HG02852 (cell line): ENCODE measurements around the gene CALML4.
A peak's percentile ranks its signal among the peaks of the same experiment; 100 is the strongest.
"Not testable (repeated sequence)": the region's sequence is repeated elsewhere in the genome, so short reads cannot be mapped to it uniquely, and the experiment has no call there.

Source experiments
- ATAC-seq: cut with Tn5 transposase; IDR thresholded peaks from one replicate; pipeline ENCODE4 v1.9.1; 2021; ENCODE audit warnings: mild to moderate bottlenecking, moderate library complexity; ENCODE audit not compliant: unreplicated experiment

The CALML4 gene, protein sequence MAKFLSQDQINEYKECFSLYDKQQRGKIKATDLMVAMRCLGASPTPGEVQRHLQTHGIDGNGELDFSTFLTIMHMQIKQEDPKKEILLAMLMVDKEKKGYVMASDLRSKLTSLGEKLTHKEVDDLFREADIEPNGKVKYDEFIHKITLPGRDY

DNA sequence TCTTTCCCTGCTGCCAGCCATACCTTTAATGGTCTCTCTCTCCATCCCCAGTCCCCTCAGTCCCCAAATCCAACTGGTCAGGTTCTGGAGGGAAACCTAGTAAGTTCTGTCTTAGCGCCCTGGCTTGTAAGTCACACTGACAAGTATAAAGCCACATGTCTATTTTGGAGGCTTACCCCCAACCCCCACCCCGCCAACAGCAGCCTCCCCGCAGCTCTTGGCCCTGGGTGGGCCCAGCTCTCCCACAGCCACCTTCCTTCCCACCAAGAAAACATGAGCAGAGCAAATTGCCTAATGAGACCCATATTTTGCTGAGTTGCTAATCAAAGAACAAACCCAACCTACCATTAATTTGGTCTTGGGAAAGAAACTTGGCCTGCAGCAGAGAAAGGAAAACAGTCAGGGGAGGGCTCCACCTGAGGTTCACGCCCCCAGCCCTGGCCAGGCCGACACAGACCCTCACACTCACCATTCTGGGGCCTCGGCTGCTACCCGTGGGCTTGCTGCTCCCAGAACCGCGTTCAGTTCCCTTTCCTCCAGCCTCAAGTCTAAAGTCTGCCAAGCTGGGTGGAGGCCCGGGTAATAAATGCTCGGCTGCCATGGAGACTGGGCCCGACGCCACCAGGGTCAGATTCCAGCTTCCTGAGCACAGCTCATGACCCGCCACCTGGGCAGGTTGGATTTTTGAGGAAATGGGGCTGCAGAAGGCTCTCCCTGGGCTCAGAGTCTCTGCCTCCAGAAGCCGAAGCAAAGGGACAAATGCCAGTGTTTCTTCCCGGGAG, at the start of gene CALML4:
Gene CALML4 (minus strand): TSS at position 557 of the 782 bp plus-strand sequence. CDS start 85 bp downstream, at position 472.
- ATAC-seq: no peak

DNA sequence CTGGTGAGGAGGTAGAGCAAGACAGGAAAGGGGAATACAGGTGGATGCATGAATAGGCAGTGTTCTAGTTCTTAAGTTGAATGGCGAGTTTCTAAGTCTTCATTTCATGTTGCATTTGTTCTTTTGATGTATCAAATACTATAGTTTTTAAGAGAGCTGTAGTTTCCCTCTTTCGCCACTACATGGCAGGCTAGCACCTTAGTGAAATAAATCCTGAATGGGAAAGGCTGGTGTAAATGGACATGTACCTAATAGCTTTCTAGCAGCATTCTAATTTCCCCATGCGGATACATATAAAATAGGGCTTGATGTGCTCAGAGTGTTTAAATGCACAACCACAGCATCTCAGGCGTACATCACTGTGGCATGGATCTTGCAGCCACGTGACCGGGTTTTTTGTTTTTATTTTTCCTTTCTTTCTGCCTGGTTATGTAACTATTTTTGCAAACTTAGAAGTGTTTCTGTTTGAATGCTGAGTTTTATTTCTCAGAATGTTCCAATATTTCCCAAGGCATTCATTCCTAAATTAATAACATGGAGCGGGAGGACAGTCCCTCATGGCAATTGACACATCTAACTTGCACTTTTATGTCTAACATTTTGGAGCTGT, 47.9 kb upstream of the CALML4 start:
- ATAC-seq: no peak

DNA sequence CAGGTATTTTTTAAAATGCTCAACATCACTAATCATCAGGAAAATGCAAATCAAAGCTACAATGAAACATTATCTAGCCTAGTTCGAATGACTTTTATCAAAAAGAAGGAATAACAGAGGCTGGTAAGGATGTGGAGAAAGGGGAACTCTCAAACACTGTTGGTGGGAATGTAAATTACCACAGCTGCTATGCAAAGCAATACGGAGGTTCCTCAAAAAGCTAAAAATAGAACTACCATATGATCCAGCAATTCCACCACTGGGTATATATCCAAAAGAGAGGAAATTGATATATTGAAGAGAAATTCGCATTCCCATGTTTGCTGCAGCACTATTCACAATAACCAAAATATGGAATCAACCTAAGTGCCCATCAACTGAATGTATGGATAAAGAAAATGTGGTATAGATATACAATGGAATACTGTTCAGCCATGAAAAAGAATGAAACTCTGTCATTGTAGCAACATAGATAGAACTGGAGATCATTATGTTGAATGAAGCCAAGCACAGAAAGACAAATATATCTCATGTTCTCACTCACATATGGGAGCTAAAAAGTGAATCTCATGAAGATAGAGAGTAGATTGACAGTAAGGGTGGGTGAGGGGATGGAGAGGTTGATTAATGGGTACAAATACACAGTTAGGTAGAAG, 44.1 kb upstream of the CALML4 start:
- ATAC-seq: no peak

DNA sequence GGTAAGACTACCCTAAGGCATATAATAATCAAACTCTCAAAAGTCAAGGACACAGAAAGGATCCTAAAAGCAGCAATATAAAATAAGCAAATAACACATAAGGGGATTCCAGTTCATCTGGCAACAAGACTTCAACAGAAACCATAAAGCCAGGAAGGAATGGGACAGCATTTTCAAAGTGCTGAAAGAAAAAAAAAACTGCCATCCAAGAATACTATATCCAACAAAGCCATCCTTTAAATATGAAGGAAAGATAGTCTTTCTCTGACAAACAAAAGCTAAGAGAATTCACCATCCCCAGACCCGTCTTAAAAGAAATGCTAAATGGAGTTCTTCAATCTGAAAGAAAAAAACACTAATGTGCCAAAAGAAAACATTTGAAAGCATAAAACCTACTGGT, 39.1 kb upstream of the CALML4 start:
- ATAC-seq: no peak

DNA sequence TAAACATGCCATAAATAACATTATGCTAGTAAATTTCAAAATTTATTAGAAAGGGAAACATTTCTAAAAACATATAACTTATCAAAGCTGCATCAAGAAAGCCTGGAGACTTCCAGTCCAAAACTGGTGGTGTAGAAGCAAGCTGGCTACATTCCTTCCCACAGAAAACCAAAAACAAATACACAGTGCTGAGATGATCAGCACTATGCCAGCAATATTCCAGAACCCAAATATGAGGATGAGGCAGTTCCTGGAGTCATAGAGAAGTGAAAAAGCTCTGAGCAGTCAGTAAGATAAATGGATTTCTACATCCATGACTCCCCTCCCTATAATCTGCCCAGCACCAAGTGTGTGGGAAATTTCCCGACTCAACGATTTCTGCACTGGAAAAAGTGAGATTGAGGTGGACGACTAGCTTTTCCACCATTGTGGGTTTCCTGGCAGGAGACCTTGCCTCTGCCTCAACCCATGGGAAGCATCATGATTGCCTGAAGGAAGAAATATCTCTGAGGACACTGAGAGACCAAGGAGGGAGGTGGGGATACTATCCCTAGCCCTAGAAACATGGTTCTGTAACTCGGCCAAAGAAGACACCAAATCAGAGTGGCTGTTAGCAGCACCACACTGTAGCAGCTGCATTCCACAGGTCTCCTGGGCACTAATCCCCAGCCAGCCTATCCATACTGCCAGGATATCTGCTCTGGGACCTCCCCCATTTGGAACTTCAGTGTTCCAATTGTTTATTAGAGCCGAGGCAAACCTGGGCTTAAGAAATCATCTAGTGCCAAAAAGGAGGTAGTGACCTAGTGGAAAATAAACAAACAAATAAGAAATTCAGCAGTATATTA, 36.2 kb upstream of the CALML4 start:
- ATAC-seq: no peak

DNA sequence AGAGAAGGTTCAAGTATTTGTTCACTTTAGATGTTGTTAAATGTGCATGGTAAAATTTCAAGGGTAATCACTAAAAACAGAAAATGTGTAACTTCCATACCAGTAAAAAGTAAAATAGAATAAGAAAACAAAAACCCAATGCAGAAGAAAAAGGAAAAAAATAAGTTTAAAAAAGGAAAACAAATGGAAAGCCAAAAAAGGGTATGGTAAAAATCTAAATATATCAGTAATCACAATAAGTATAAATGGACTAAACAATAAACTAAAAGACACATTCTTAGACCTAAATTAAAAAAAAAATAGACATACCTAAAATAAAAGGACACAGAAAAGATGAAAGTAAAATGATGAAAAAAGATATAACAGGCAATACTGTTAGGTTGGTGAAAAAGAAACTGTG, 33.9 kb upstream of the CALML4 start:
- no peak for ATAC-seq

DNA sequence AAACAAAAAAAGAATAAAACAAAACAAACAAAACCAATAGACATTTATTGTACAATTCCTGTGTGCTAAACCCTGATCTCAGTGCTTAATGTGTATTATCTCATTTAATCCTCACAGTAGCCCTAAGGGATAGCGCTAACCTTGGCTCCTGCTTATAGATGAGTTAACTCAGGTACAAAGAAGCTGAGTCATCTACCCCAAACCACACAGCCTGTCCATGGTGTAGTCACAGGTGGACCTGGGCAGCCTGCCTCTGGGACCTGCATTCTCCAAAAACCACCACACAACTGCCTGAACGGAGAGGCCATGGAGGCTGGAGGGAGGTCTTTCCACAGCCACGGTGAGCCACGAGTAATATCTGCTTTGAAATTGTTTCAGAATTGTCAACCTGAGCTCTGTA, 29.9 kb upstream of the CALML4 start:
- no peak for ATAC-seq

DNA sequence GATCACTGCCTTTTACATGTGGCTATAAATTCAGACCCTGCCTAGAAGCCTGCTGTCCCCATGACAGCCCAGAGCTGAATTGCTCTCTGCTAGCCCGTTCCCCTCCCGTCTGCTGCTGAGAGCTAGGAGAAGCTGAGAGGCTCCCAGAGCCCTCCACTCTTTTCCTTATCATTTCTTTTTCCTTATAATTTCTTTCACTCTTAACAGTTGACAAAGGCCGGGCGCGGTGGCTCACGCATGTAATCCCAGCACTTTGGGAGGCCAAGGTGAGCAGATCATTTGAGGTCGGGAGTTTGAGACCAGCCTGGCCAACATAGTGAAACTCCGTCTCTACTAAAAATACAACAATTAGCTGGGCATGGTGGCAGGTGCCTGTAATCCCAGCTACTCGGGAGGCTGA, 29.4 kb upstream of the CALML4 start:
- ATAC-seq: not testable (repeated sequence)

DNA sequence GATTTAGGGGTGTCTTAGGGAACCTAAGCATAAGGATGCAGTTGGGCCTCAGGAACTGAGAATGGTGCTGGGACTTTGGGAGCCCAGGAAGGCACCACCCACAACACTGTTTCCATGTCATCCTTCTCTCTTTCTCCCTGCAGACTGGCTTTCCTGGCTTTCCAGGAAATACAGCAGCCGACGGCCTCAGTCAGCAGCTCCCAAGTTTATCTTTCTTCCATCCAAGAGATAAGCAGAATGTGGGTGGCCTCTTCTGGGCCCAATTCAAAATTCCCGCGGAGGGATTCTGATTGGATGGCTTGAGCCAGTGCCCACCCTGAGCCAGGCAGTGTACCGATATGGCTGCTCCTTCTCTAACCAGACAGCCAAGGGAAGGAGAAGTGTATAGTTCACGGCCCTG, 28.9 kb upstream of the CALML4 start:
- ATAC-seq: no peak

DNA sequence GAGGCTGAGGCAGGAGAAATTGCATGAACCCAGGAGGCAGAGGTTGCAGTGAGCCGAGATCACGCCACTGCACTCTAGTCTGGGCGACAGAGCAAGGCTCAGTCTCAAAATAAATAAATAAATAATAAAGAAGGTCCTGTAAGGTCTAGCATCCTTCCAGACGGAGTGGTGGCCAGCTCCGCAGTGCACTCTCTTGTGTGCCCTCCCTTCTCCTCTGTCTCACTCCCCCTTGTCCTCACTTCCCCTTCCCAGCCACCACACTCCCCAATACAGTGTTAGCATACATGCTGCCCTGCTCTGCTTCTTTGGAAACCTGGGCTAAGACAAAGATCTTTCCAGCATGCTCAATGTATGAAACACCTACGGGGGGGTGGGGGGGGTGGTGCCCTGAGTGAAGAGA, 27.8 kb upstream of the CALML4 start:
- ATAC-seq: no peak

DNA sequence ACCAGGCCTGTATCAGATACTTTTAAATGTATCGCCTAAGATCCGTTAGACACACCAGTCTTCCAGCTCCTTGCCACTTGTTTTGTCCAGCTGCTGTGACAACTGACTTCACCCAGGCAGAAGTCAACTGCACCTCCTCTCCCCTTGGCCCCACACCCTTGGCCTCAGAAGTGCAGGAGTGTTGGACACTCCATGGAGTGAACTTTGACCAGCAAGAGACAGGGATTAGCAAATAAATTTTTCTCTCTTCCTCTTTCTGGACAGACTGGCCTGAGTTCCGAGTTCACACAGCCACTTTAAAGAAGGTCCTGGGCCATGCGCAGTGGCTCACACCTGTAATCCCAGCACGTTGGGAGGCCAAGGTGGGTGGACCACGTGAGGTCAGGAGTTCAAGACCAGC, 27.3 kb upstream of the CALML4 start:
- ATAC-seq: no peak

DNA sequence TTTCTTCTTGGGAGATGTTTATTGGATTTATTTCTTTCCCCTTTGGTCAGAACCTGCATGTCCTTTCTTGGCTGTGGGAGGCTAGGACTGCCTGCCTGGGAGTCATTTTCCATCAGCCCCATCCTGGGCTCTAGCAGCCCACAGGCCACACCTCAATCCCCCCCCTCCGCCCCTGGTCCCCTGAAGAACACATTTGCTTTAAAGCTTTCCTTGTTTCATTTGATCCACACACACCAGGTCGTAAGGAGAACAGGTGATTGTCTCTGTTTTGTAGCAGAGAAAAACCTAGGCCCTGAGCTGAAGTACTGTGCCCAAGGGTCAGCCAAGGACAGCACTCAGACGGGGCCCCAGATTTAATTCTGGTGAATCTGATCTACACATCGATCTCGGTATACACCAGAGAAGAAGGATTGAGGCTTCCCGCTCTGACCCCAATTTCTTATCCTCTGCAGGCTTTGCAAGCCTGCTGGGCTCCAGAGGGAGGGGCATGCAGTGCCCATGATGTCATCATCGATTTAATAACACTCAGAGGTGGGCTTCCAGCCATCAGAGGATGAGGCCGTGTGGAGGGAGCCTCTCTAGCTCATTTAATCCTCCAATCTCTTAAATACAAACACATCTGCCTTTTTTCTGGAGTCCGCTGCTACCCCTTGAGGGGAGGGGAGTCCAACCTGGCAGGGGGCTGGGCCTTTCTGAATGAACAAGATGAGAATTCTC, 26.1 kb upstream of the CALML4 start:
- no peak for ATAC-seq

DNA sequence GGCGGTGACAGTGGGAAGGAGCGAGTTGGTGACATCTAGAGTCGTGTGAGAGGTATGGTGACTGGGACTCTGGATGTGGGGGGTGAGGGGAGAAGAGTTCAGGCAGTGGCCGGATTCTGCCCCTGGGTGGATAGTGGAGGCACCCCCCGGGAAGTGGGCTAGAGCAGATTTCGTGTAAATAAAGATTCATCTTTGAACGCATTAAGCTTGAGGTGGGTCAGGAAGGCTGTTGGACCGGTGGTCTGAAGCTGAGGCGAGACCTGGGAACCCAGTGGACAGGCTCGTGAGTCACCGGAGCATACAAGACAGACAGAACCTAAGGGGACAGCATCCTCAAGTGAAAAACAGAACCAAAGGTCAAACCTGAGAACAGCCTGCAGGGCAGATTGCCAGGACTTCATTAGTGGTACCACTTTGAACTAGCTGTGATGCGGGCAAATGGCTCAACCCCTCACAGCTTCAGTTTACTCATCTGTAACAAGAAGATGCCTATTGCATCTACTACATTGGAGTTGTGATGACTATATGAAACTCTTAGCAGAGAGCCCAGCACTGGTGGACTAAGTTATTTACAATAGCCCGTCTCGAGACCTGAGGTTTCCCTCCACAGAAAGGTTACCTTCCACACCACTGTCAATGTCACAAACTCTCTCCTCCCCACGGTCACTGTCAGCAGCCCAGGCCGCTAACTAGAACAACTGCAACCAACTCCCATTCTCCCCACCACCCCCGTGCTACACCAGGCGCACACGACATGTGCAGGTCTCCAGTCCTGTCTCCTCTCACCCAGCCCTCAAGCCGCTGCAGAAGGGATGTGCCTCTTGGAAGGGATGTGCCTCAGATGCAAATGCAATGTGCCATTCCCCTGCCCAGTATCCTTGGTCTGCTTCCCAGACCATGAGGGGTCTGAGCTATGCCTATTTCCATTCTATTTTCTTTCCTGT, 25.3 kb upstream of the CALML4 start:
- ATAC-seq: no peak

DNA sequence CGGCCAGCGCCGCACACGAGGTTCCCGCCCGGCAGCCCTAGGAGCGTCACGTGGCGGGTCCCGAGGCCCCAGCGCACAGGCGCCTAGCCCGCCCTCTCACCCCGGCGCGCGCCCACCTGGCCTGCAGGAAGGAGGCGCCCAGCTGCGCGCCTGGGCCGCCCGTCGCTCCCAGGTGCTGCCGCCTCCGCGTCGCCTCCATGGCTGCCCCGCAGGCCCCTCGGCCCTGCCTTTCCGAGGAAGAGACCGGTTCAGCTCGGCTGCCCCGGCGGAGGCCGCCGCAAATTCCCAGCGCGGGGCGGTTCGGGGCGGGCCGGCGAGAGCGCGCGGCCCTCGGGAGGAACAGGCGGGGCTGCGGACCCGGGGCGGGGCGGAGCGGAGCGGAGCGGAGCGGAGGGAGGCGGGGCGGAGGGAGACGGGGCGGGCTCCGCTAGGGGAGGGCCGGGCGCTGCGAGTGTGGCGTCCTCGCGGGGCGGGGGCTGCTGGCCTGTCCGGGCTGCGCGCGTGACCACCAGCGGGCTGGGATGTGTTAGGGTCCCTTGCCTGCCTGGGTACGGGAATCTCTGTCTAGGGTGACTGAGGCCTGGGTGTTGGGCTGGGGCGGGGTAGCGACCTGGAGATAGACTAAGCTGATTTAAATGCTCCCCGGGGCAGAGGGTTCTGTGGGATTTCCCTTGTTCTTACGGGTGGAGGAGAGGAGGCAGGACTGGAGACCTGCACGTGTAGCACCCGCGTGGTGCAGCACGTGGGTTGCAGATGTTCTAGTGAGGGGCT, 24.4 kb upstream of the CALML4 start, which contains the start of gene CLN6:
Gene CLN6 (minus strand): TSS at position 343 of the 771 bp plus-strand sequence. CDS start 144 bp downstream, at position 199.
- ATAC-seq: peak; percentile 76

DNA sequence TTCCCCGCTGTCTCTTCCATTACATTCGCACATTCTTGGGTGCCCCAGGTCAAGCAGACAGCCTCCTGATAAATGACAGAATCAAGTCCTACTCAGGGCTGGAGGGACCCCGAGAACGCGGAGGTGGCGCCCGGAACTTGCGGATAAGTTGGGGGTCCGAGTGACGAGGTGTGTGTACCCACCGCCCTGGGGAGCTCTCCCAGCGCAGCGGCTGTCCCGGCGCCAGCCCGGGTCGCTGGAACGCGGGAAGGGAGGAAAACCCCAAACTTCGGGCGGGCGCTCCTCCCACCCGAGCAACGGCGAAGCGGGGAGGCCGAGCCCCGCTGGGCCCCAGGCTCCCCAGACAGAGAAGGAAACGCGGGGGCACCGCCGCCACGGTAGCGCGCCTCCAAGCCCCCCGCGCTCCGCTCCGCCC, 23.8 kb upstream of the CALML4 start:
- ATAC-seq: no peak

DNA sequence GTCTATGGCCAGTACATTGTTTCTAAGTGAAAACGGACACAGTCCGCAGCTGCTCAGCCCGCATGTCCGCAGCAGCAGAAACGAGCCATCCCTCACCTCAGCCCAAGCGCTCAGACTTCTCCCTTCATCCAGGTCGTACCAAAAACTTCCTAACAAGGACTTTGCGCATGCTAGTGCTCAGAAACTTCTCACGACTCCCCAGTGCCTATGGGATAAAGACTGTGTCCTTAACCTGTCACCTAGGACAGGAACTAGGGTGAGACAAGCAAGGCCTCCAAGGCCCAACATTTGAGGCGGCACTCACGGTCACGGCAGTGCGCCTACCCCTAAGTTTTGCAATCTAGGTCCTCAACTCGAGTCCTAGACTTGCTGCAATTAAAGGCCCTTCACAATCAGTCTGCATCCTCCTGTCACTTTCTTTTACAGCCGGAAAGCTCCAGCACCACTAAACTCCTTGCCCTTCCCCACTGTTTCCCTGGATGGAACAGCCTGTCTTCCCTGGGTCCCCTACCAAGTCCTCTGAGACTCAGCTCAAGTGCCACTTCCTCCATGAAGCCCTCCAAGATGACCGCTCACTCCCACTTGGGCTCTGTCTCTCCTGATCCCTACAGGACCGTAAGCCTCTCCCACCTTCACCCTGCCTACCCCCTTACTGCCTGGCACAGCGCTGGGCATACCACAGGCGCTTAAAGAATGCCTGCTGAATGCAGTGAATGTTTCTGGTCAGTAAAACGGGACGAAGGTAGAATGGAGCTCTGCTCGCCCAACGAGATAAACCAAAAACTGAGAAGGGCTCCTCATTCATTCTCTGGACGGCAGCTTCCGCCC, 23.2 kb upstream of the CALML4 start:
- ATAC-seq: no peak

DNA sequence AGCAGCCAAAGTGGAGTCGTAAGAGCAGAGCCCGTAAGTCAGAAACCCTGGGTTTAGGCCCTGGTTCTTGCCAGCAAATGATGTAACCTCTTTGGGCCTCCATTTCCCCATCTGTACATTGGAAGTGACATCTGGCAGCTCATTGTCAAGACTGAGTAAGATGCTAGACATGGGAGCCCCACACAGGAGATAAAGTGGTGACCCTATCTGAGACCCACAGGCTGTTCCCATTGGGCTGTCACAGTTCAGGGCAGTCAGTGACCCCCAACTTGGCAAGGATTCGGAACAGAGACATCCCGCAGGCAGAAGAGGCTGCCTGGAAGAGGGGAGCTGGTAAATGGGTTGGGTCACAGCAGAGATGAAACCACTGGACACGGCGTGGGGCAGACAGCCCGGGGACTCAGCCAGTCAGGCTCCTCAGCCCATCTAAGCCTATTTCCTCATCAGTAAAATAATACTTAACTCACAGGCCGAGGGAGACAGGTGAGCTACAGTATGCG, 22.6 kb upstream of the CALML4 start:
- no peak for ATAC-seq
